Measurements from ENCODE around the gene PADI2.

The PADI2 gene

GRCh38 chr1:17112496-17113236, 6.6 kb downstream of the PADI2 start:
- DNase-seq (ENCODE audit: low read depth in 2 of 2), result no peak

- DNase-seq (ENCODE audit: low read depth in 2 of 2), result no peak
Observed at GRCh38 chr1:17112076-17112475, 7.2 kb downstream of the PADI2 start.

- DNase-seq (ENCODE audit: low read depth in 2 of 2), result no peak
Observed at GRCh38 chr1:17110555-17110926, 8.7 kb downstream of the PADI2 start.

- no peak for DNase-seq (ENCODE audit: low read depth in 2 of 2)
Observed at GRCh38 chr1:17109892-17110554, 9.2 kb downstream of the PADI2 start.

- no peak for DNase-seq (ENCODE audit: low read depth in 2 of 2)
Observed at GRCh38 chr1:17108786-17109185, 10.5 kb downstream of the PADI2 start.

- no peak for DNase-seq (ENCODE audit: low read depth in 2 of 2)
Observed at GRCh38 chr1:17108360-17108759, 10.9 kb downstream of the PADI2 start.

GRCh38 chr1:17104782-17105181, 14.5 kb downstream of the PADI2 start:
- DNase-seq (ENCODE audit: low read depth in 2 of 2), result no peak

- DNase-seq (ENCODE audit: low read depth in 2 of 2), result no peak
Observed at GRCh38 chr1:17102232-17102631, 17.0 kb downstream of the PADI2 start.

- DNase-seq (ENCODE audit: low read depth in 2 of 2), result no peak
Observed at GRCh38 chr1:17101261-17101660, 18.0 kb downstream of the PADI2 start.

GRCh38 chr1:17099616-17100340, 19.5 kb downstream of the PADI2 start:
- DNase-seq (ENCODE audit: low read depth in 2 of 2), result no peak

- no peak for DNase-seq (ENCODE audit: low read depth in 2 of 2)
Observed at GRCh38 chr1:17098446-17099317, 20.6 kb downstream of the PADI2 start.

GRCh38 chr1:17097787-17098186, 21.5 kb downstream of the PADI2 start:
- DNase-seq (ENCODE audit: low read depth in 2 of 2), result no peak

GRCh38 chr1:17097147-17097546, 22.1 kb downstream of the PADI2 start:
- DNase-seq (ENCODE audit: low read depth in 2 of 2), result no peak

- DNase-seq (ENCODE audit: low read depth in 2 of 2), result no peak
Observed at GRCh38 chr1:17096584-17096983, 22.7 kb downstream of the PADI2 start.

GRCh38 chr1:17095141-17095540, 24.1 kb downstream of the PADI2 start:
- DNase-seq (ENCODE audit: low read depth in 2 of 2), result no peak

- no peak for DNase-seq (ENCODE audit: low read depth in 2 of 2)
Observed at GRCh38 chr1:17094664-17095063, 24.6 kb downstream of the PADI2 start.

GRCh38 chr1:17093822-17094393, 25.3 kb downstream of the PADI2 start:
- DNase-seq (ENCODE audit: low read depth in 2 of 2), result no peak

GRCh38 chr1:17091252-17091651, 28.0 kb downstream of the PADI2 start:
- no peak for DNase-seq (ENCODE audit: low read depth in 2 of 2)

GRCh38 chr1:17089506-17089905, 29.7 kb downstream of the PADI2 start:
- no peak for DNase-seq (ENCODE audit: low read depth in 2 of 2)

- DNase-seq (ENCODE audit: low read depth in 2 of 2), result no peak
Observed at GRCh38 chr1:17086751-17087150, 32.5 kb downstream of the PADI2 start.

- no peak for DNase-seq (ENCODE audit: low read depth in 2 of 2)
Observed at GRCh38 chr1:17084787-17085186, 34.5 kb downstream of the PADI2 start.

- no peak for DNase-seq (ENCODE audit: low read depth in 2 of 2)
Observed at GRCh38 chr1:17082761-17083160, 36.5 kb downstream of the PADI2 start.

All from stimulated activated CD4-positive, alpha-beta T cell treated with anti-CD3 and anti-CD28 coated beads, Interleukin-12 subunit alpha, Interleukin-12 subunit beta, amount 100 ng/mL, for 24 hours (primary cell).